Central memory CD8-positive, alpha-beta T cell (primary cell): ENCODE results near the gene CREB3.
A peak's percentile ranks its signal among the peaks of the same experiment; 100 is the strongest.

ENCODE experiments used
- ATAC-seq: fragments of 150-1000 bp; cut with Tn5 transposase; replicated peaks from 2 replicates; pipeline ENCODE4 v1.10.0; 2022; ENCODE audit warnings: mild to moderate bottlenecking, moderate FRiP score, moderate number of reproducible peaks; ENCODE audit not compliant: poor library complexity, severe bottlenecking; ENCODE audit errors: extremely low read depth
- DNase-seq, 2 donors: peaks; one replicate each; pipeline ENCODE4 v3.0.0; 2021; ENCODE audit warnings: low spot score in 2 of 2
- H3K27ac Mint-ChIP-seq: one replicate; pipeline ENCODE4 v1.8.0; 2022; ENCODE audit warnings: low read depth, mild to moderate bottlenecking, moderate library complexity, mixed read lengths
- H3K27me3 Mint-ChIP-seq: one replicate; pipeline ENCODE4 v1.8.0; 2022; ENCODE audit warnings: mixed read lengths
- H3K36me3 Mint-ChIP-seq: one replicate; pipeline ENCODE4 v1.8.0; 2022; ENCODE audit warnings: mild to moderate bottlenecking, moderate library complexity, mixed read lengths; ENCODE audit not compliant: insufficient read depth
- H3K4me1 Mint-ChIP-seq: one replicate; pipeline ENCODE4 v1.8.0; 2022; ENCODE audit warnings: mixed read lengths
- H3K4me3 Mint-ChIP-seq: one replicate; pipeline ENCODE4 v1.8.0; 2022; ENCODE audit warnings: mild to moderate bottlenecking, moderate library complexity, mixed read lengths
- H3K9me3 Mint-ChIP-seq: one replicate; pipeline ENCODE4 v1.8.0; 2022; ENCODE audit warnings: mixed read lengths

The CREB3 gene

GRCh38 chr9:35760651-35761050 is 28.2 kb downstream of the CREB3 start:
- DNase-seq (no peak), ATAC-seq (no peak)
- Mint-ChIP-seq H3K9me3 (no peaks in the 10 kb centered on the region), H3K36me3 (peaks cover 7% of the 10 kb centered on the region), H3K27me3 (no peaks in the 10 kb centered on the region), H3K4me1 (peaks cover 58% of the 10 kb centered on the region), H3K27ac (no peak overlapping the region), H3K4me3 (no peak overlapping the region)

- ATAC-seq (no peak), DNase-seq (no peak)
- Mint-ChIP-seq H3K36me3 (peaks cover 4% of the 10 kb centered on the region), H3K4me3 (no peak overlapping the region), H3K27ac (no peak overlapping the region), H3K27me3 (no peaks in the 10 kb centered on the region), H3K9me3 (no peaks in the 10 kb centered on the region), H3K4me1 (peaks cover 36% of the 10 kb centered on the region)
Observed at GRCh38 chr9:35763181-35763580, 30.7 kb downstream of the CREB3 start.

GRCh38 chr9:35763803-35764202 is 31.3 kb downstream of the CREB3 start:
- DNase-seq: no peak
- ATAC-seq: no peak
- H3K27me3 Mint-ChIP-seq: no peaks in the 10 kb centered on the region
- H3K4me3 Mint-ChIP-seq: no peak overlapping the region
- peaks cover 4% of the 10 kb centered on the region for H3K36me3 Mint-ChIP-seq
- peaks cover 33% of the 10 kb centered on the region for H3K4me1 Mint-ChIP-seq
- no peak overlapping the region for H3K27ac Mint-ChIP-seq
- H3K9me3 Mint-ChIP-seq: no peaks in the 10 kb centered on the region

- ATAC-seq: no peak
- Mint-ChIP-seq H3K9me3 (no peaks in the 10 kb centered on the region), H3K27me3 (no peaks in the 10 kb centered on the region), H3K4me3 (no peak overlapping the region), H3K27ac (no peak overlapping the region), H3K36me3 (no peaks in the 10 kb centered on the region), H3K4me1 (peaks cover 17% of the 10 kb centered on the region)
- DNase-seq: no peak
Observed at GRCh38 chr9:35766997-35767396, 34.5 kb downstream of the CREB3 start.

GRCh38 chr9:35767458-35767857 is 35.0 kb downstream of the CREB3 start:
- Mint-ChIP-seq H3K9me3 (no peaks in the 10 kb centered on the region), H3K4me3 (no peak overlapping the region), H3K4me1 (peaks cover 15% of the 10 kb centered on the region), H3K36me3 (no peaks in the 10 kb centered on the region), H3K27ac (no peak overlapping the region), H3K27me3 (no peaks in the 10 kb centered on the region)
- DNase-seq (no peak), ATAC-seq (no peak)

- H3K9me3 Mint-ChIP-seq: no peaks in the 10 kb centered on the region
- no peaks in the 10 kb centered on the region for H3K27me3 Mint-ChIP-seq
- H3K4me3 Mint-ChIP-seq: no peak overlapping the region
- ATAC-seq: no peak
- H3K27ac Mint-ChIP-seq: no peak overlapping the region
- no peaks in the 10 kb centered on the region for H3K36me3 Mint-ChIP-seq
- peaks cover 6% of the 10 kb centered on the region for H3K4me1 Mint-ChIP-seq
- DNase-seq: no peak
Observed at GRCh38 chr9:35769763-35770162, 37.3 kb downstream of the CREB3 start.

- Mint-ChIP-seq H3K4me3 (no peak overlapping the region), H3K36me3 (no peaks in the 10 kb centered on the region), H3K9me3 (no peaks in the 10 kb centered on the region), H3K27me3 (no peaks in the 10 kb centered on the region), H3K4me1 (peaks cover 12% of the 10 kb centered on the region), H3K27ac (no peak overlapping the region)
- DNase-seq (no peak), ATAC-seq (no peak)
Observed at GRCh38 chr9:35771075-35771433, 38.6 kb downstream of the CREB3 start.

- H3K27me3 Mint-ChIP-seq: no peaks in the 10 kb centered on the region
- DNase-seq: no peak
- H3K4me1 Mint-ChIP-seq: peaks cover 12% of the 10 kb centered on the region
- no peaks in the 10 kb centered on the region for H3K9me3 Mint-ChIP-seq
- H3K27ac Mint-ChIP-seq: no peak overlapping the region
- no peak overlapping the region for H3K4me3 Mint-ChIP-seq
- ATAC-seq: no peak
- no peaks in the 10 kb centered on the region for H3K36me3 Mint-ChIP-seq
Observed at GRCh38 chr9:35771534-35771933, 39.1 kb downstream of the CREB3 start.

GRCh38 chr9:35771943-35772342 is 39.5 kb downstream of the CREB3 start:
- H3K27me3 Mint-ChIP-seq: no peaks in the 10 kb centered on the region

GRCh38 chr9:35774907-35775635 is 42.6 kb downstream of the CREB3 start:
- no peak for ATAC-seq
- no peaks in the 10 kb centered on the region for H3K27me3 Mint-ChIP-seq
- no peak for DNase-seq
- H3K4me3 Mint-ChIP-seq: no peak overlapping the region
- no peak overlapping the region for H3K27ac Mint-ChIP-seq
- peaks cover 3% of the 10 kb centered on the region for H3K36me3 Mint-ChIP-seq
- peaks cover 7% of the 10 kb centered on the region for H3K4me1 Mint-ChIP-seq
- H3K9me3 Mint-ChIP-seq: no peaks in the 10 kb centered on the region

More at GRCh38 chr9:35771943-35772342, 39.5 kb downstream of the CREB3 start:
- Mint-ChIP-seq H3K9me3 (no peaks in the 10 kb centered on the region), H3K4me3 (no peak overlapping the region), H3K4me1 (peaks cover 12% of the 10 kb centered on the region), H3K27ac (no peak overlapping the region), H3K36me3 (peaks cover 2% of the 10 kb centered on the region)
- ATAC-seq: no peak
- no peak for DNase-seq

GRCh38 chr9:35776018-35776417 is 43.6 kb downstream of the CREB3 start:
- ATAC-seq (no peak), DNase-seq (no peak)
- Mint-ChIP-seq H3K36me3 (peaks cover 3% of the 10 kb centered on the region), H3K4me1 (peaks cover 8% of the 10 kb centered on the region), H3K4me3 (no peak overlapping the region), H3K9me3 (no peaks in the 10 kb centered on the region), H3K27ac (no peak overlapping the region), H3K27me3 (no peaks in the 10 kb centered on the region)

- no peaks in the 10 kb centered on the region for H3K27me3 Mint-ChIP-seq
- H3K4me1 Mint-ChIP-seq: peaks cover 12% of the 10 kb centered on the region
- ATAC-seq: no peak
- no peak overlapping the region for H3K4me3 Mint-ChIP-seq
- H3K27ac Mint-ChIP-seq: peak overlapping the region; percentile 23
- peaks cover 3% of the 10 kb centered on the region for H3K36me3 Mint-ChIP-seq
- DNase-seq: no peak
- no peaks in the 10 kb centered on the region for H3K9me3 Mint-ChIP-seq
Observed at GRCh38 chr9:35778496-35778895, 46.0 kb downstream of the CREB3 start.

GRCh38 chr9:35781066-35781465 is 48.6 kb downstream of the CREB3 start:
- Mint-ChIP-seq H3K4me3 (no peak overlapping the region), H3K27ac (no peak overlapping the region), H3K36me3 (peaks cover 9% of the 10 kb centered on the region), H3K4me1 (peaks cover 5% of the 10 kb centered on the region), H3K9me3 (no peaks in the 10 kb centered on the region), H3K27me3 (no peaks in the 10 kb centered on the region)
- no peak for DNase-seq
- no peak for ATAC-seq
